Measurements from ENCODE around the gene APOBEC2. TPM values are rescaled to one million over a fixed set of nuclear protein-coding genes. Genes with fewer than 3 reads are reported as not detected.

The APOBEC2 gene
- total and polyA plus RNA-seq, 9 of the 15 experiments (the other 6 are each of a cell fraction or from before 2014, with no cell fraction given) = 0.25 to 1.6 TPM; not detected in 7

- ChIA-PET CTCF (ENCODE audit: low intra/inter-chr PET ratio) (no interaction called here), POLR2A (no interaction called here)
- no peaks in the 10 kb centered on the region for H3K79me2 ChIP-seq (ENCODE audit: control insufficient read depth, insufficient read depth, low read length)
- DNase-seq (ENCODE audit: extremely low read depth in 1 of 4, low spot score in 3 of 4) = no peak
- no peaks in the 10 kb centered on the region for H3K9me3 ChIP-seq (replicated peaks; ENCODE audit: control insufficient read depth, insufficient read depth, low read depth, low read length)
- intact Hi-C loops (cut with micrococcal nuclease) = loop anchor here (5.0 to 10.0 kb wide), 3 partner anchors 41 to 699 kb away; no protein-coding TSS in a partner anchor
- H3K4me2 ChIP-seq (ENCODE audit: insufficient read depth, low read length) = no peak overlapping the region
- 22% methylated on average over 3 of the region's 3 CpGs for WGBS (ENCODE audit: insufficient coverage, low coverage, missing lambda C conversion rate)
- ATAC-seq = no peak
- H4K20me1 ChIP-seq (replicated peaks; ENCODE audit: control insufficient read depth, insufficient read depth, low read length) = no peaks in the 10 kb centered on the region
- in situ Hi-C loops (cut with MboI) = loop anchor here (25.0 kb wide), 1 partner anchor 1664 kb away; no protein-coding TSS in a partner anchor
- H3K27ac ChIP-seq (ENCODE audit: extremely low read depth, low read depth, low read length) = no peak overlapping the region
- TF ChIP-seq ZKSCAN1 (IDR thresholded peaks at IDR 0.05; ENCODE audit: low read depth, low read length) (no peak), NR1H2 (CRISPR knock-in tag; IDR thresholded peaks at IDR 0.05) (no peak), CHD2 (IDR thresholded peaks at IDR 0.05; ENCODE audit: low read depth, low read length) (no peak), ZNF584 (CRISPR knock-in tag; IDR thresholded peaks at IDR 0.05; ENCODE audit: low read depth) (no peak), MITF (IDR thresholded peaks at IDR 0.05) (no peak), ESRRB (CRISPR knock-in tag; IDR thresholded peaks at IDR 0.05; ENCODE audit: borderline replicate concordance) (no peak), UBTF (IDR thresholded peaks at IDR 0.05; ENCODE audit: borderline replicate concordance in 1 of 2, low read depth in 2 of 2, low read length in 2 of 2) (no peak), ZBTB8A (IDR thresholded peaks at IDR 0.05; ENCODE audit: partially characterized antibody) (no peak), L3MBTL2 (IDR thresholded peaks at IDR 0.05) (no peak), CSDE1 (IDR thresholded peaks at IDR 0.05) (no peak), ZNF311 (CRISPR knock-in tag; IDR thresholded peaks at IDR 0.05) (no peak), NFE2 (IDR thresholded peaks at IDR 0.05; ENCODE audit: low read depth) (no peak), ILF3 (IDR thresholded peaks at IDR 0.05; ENCODE audit: borderline replicate concordance) (no peak), PTTG1 (tag; IDR thresholded peaks at IDR 0.05; ENCODE audit: low read depth) (no peak), CREBBP (IDR thresholded peaks at IDR 0.05; ENCODE audit: low read depth, low read length) (no peak), PHB (CRISPR knock-in tag; IDR thresholded peaks at IDR 0.05) (no peak), NCOA2 (IDR thresholded peaks at IDR 0.05; ENCODE audit: partially characterized antibody in 2 of 2) (no peak), MTA3 (IDR thresholded peaks at IDR 0.05; ENCODE audit: borderline replicate concordance) (no peak), HOMEZ (CRISPR knock-in tag; IDR thresholded peaks at IDR 0.05) (no peak), COPS2 (conservative IDR thresholded peaks at IDR 0.05) (no peak)
- no peaks in the 10 kb centered on the region for H3K36me3 ChIP-seq (ENCODE audit: control insufficient read depth, insufficient read depth, low read length)
- no peak overlapping the region for H3K9ac ChIP-seq (ENCODE audit: insufficient read depth in 1 of 2, low read depth in 2 of 2, low read length in 2 of 2)
- H3K9me1 ChIP-seq (ENCODE audit: control insufficient read depth, insufficient read depth, low read length) = no peaks in the 10 kb centered on the region
- H3K4me1 ChIP-seq (replicated peaks in 1 of 2; ENCODE audit: control insufficient read depth in 2 of 2, insufficient read depth in 2 of 2, low read length in 2 of 2) = peaks cover 0 to 13% of the 10 kb centered on the region in 2 experiments; a peak in 4 of 5 replicates
- H2AFZ ChIP-seq (ENCODE audit: low read depth, low read length) = no peak overlapping the region
- no peak for FAIRE-seq
- H3K27me3 ChIP-seq (ENCODE audit: control insufficient read depth in 2 of 2, insufficient read depth in 2 of 2, low read length in 2 of 2) = peaks cover 13 to 18% of the 10 kb centered on the region in 2 experiments; a peak in 4 of 5 replicates
- H3K4me3 ChIP-seq = no peak overlapping the region
- no TSS peak for BruUV-seq (replicated peaks)
Measured at GRCh38 chr6:41025966-41026530, 27.0 kb upstream of the APOBEC2 start.

Measured in K562 (cell line).